Activated CD4-positive, alpha-beta T cell treated with anti-CD3 and anti-CD28 coated beads, Interleukin-2, amount 50 U/mL, for 16 hours (primary cell): ENCODE measurements around the gene DENND4A.
A peak's percentile ranks its signal among the peaks of the same experiment; 100 is the strongest.
"Not testable (repeated sequence)": the region's sequence is repeated elsewhere in the genome, so short reads cannot be mapped to it uniquely, and the experiment has no call there.

Experiments
- DNase-seq: peaks from one replicate; pipeline ENCODE4 v3.0.0-alpha.2; 2020

The DENND4A gene

GRCh38 chr15:65626856-65627255 is 165.2 kb downstream of the DENND4A start:
- no peak for DNase-seq

GRCh38 chr15:65623103-65623502 is 169.0 kb downstream of the DENND4A start:
- no peak for DNase-seq

DNA sequence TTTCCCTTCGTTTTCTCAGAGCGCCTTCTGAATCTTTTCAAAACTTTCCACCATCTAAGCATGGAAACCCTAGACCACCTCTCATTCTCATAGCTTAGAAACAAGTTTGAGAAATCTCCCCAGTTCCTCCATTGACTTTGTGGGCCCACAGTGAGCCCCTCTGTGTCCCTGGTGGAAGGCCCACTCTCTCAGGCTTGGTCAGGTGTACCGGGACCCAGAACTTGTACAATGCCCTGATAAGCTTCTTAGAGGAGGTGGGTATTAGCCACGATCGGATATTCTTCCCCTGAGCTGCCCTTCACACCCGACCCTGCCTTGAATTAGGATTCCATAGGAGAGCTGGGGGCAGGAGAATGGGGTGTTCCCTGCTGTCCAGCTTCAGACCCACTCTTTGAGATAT is 170.5 kb downstream of the DENND4A start, which contains the start of gene SLC24A1:
Gene SLC24A1, plus strand, starts transcription at position 301 of the 400 bp plus-strand sequence. CDS start 2,143 bp downstream, outside the sequence.
- DNase-seq: no peak

GRCh38 chr15:65620833-65621232 is 171.3 kb downstream of the DENND4A start:
- no peak for DNase-seq

GRCh38 chr15:65619626-65620290 is 172.3 kb downstream of the DENND4A start:
- no peak for DNase-seq

DNA sequence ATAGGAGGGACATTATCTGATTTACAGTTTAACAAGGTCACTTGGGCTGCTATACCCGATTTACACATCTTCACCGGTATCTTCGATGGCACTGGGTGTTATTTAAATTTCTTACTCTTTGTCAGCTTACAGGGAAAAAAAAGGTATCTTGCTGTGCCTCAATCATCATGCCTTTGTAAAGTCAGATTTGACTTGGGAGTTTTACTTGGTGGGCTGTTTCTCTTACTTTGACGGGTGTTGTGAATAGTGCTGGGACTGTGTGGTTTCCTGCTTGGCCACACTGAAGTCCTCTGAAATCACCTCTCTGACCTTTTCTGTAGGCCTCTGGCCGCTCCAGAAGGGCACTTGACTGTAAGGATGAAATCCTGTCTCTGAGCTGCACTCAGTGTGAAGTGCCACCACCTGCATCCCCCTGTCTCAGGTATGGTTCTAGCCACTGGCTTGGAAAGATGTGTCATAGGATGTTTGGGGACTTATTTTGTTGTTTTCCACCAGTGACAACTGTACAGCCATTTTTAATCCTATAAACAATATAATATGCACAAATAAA is 173.5 kb downstream of the DENND4A start:
- DNase-seq: no peak

- not testable (repeated sequence) for DNase-seq
Measured at GRCh38 chr15:65615887-65616286, 176.2 kb downstream of the DENND4A start.

- no peak for DNase-seq
Measured at GRCh38 chr15:65612949-65613744, 178.9 kb downstream of the DENND4A start.

DNA sequence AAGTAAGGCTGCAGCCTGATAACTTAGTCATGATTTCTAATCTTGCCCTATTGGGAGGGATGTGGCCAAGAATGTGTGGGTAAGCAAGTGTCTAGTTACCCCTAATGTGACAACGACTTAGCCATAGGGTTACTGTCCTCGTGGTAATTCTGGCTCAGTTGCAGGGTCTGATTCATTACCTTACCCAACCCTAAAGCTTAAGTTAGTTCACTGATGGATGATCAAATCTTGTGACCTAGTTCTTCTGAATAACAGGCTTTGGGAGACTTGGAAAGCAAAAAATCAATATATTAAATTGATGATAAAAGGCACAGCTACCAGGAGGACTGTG is 179.5 kb downstream of the DENND4A start:
- peak; percentile 14 for DNase-seq

GRCh38 chr15:65611888-65612615 is 180.0 kb downstream of the DENND4A start:
- DNase-seq: no peak

DNA sequence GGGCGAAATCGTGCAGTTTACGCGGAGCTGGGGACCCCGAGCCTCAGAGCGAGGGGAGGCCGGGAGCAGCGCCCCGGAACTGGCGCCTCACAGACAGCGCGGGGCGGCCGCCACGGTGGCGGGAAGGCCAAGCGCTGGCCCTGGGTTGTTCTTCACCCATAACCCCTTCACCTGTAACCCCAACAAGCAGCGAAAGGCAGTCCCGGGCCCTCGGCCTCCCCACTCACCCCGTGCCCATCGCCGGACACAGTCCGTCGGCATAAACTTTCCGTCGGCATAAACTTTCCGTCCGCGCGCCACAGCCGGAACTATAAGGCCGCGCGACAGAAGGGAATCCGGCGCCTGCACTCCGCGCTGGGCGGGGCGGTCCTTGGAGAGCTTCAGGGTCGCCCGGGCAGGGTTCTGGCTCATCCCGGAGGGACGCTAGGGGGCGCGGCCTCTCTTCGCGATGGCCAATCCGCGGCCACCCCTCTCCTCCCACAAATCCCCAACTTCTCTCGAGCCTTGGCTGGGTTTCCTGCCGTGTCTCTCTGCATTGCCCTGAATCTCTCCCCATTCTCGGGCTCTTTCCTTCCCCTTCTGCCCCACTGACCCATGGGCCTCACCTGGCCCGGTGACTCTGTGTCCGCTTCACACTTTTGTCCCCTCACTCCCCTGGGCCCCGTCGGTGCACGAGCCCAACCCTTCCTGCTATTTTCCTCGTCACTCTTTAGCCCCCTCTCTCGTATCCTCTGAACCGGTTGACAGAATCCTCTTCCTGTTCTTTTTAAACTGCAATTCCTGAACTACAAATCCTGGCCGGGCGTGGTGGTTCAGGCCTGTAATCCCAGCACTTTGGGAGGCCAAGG is 181.0 kb downstream of the DENND4A start, which contains the start of gene INTS14:
Gene INTS14, minus strand, starts transcription at position 261 of the 848 bp plus-strand sequence. CDS start 3,751 bp downstream, outside the sequence.
- peak; percentile 97 for DNase-seq
